GM20000 (cell line): Measurements from ENCODE around the gene CMTM8.

Experiments used
- DNase-seq: peaks from one replicate; pipeline ENCODE4 v3.0.0; 2012; ENCODE audit warnings: low spot score
- TF ChIP-seq, protein P1 (sequence below): IDR thresholded peaks from 2 replicates; pipeline ENCODE4 v1.5.1; 2012; ENCODE audit warnings: mild to moderate bottlenecking, control low read depth; ENCODE audit errors: extremely low read depth, missing control alignments

CMTM8 gene

DNA sequence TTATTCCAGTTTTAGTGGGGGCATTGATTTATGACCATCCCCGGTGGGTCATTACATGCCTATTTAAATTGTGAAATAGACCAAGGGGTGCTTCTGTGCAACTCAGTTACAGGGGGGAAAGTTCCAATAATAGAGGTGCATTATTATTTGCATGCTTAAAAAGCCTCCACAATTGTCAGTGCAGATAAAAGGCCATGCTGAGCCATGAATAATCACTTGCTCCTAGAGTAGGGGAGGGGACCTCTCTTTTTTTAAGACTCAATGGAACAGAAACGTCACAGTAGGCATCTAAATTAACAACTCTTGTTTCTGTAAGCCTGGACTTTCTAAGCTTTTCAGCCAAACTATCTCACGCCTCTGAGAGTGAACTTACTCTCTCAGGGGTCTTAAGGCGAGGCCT is 86.7 kb downstream of the CMTM8 start:
- DNase-seq = no peak
- TF ChIP-seq, protein P1, sequence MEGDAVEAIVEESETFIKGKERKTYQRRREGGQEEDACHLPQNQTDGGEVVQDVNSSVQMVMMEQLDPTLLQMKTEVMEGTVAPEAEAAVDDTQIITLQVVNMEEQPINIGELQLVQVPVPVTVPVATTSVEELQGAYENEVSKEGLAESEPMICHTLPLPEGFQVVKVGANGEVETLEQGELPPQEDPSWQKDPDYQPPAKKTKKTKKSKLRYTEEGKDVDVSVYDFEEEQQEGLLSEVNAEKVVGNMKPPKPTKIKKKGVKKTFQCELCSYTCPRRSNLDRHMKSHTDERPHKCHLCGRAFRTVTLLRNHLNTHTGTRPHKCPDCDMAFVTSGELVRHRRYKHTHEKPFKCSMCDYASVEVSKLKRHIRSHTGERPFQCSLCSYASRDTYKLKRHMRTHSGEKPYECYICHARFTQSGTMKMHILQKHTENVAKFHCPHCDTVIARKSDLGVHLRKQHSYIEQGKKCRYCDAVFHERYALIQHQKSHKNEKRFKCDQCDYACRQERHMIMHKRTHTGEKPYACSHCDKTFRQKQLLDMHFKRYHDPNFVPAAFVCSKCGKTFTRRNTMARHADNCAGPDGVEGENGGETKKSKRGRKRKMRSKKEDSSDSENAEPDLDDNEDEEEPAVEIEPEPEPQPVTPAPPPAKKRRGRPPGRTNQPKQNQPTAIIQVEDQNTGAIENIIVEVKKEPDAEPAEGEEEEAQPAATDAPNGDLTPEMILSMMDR = no peak

DNA sequence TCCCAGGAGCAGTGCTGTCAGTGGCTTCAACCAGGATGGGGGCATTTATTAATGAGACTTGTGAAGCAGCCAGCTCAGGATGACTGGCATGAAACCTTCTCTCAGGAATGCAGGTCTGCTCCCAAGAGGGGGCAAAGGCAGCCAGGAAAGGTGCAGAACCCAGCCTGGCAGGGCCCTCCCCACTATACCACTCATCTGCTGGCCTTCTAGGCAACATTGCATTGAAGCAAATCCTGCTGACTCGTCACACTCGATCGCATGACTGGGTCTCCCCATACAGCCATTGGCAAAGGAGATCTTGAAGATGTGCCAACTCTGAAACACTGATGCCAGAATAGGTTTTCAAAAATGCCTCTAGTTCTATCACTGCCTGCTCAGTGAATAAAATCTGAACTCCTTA is 87.4 kb downstream of the CMTM8 start:
- TF ChIP-seq, protein P1 = no peak
- DNase-seq = no peak

DNA sequence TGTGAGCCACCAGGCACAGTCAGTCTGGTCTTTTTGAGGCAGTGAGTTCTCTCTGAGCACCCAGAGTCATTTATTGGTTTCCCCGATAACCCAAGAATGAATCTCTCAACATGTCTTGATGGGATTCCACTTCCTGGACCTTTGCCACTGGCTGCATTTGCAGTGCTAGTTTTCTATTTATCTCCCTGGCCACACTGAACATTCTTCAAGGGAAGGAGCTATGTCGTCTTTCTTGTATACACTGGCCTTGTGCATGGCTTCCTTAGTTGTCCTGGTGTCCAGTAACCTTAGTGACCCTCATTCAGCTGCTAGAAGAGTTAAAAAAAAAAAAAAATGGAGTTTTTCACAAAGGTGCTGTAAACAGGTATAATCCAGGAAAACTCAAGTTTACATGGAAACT is 88.3 kb downstream of the CMTM8 start:
- TF ChIP-seq, protein P1 = no peak
- no peak for DNase-seq

DNA sequence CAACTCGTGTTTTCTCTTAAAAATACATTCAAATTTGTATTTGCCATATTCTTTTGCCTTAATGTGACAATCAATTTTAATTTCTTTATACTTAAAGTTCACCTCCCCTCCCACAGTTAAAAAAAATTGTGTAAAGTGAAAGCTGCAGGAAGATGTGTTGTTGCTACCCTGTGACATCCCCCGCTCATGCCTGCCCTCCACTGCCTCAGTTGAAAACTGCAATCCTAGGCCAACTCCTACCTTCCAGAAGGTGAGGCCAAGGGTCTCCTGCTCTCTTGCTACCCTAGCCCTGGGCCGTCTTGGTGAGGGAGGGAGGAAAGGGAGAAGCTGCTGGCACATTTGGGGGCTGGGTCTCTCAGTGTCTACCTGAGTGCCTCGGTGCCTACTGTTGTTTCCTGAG is 96.2 kb downstream of the CMTM8 start:
- DNase-seq = peak; percentile 43
- TF ChIP-seq, protein P1 = peak; percentile 31

DNA sequence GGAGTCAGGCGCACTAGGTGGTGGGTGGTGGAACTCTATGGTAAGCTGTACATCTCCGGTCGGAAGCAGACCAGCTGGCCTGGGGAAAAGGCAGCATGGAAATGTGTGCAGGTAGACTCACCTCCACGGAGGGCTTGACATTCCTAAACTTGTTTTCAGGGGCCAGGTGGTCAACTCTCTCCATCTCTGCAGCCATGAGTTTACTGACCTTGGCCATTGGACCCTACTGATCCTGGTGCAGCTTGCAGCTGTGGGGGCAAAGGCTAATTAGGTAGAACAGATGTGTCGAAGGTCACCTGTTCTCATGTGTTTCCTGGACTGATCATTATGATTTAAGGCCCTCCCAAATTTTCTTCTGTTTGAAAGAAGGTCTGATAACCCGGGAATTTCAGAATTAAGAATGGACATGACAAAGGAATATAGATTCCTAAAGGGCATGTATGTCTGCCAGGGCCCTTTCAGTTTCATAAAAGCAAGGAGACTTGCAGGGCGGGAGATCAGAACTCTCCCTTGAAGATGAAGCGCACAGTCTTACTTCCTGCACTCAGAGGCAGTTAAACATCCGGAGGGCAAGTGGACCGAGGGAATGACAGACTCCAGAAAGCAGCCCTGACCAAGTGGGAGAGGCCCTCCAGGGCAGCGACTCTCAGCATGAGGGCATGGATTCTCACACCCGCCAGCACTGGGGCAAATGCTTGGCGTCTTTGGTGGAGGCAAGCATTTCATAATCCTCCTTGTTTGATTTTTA is 97.1 kb downstream of the CMTM8 start:
- DNase-seq = no peak
- TF ChIP-seq, protein P1 = no peak

DNA sequence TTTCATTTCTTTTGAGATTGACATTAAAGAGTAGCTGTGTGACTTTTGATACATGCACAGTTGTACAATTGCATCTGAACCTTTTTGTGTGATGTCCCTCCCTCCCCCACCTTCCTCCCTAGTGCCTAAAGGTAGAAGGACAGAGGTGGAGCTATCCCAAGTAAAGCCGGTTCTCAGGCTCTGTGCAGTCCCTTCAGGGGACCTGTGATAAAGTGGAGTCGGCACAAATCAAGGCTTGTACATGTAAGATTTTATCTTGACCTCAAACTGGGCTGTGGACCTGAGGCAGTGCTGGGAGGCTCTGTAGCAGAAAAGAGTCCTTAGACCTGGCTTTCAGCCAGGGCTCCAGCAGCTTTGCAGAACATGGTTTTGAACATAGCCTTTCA is 97.6 kb downstream of the CMTM8 start:
- TF ChIP-seq, protein P1 = no peak
- DNase-seq = no peak

DNA sequence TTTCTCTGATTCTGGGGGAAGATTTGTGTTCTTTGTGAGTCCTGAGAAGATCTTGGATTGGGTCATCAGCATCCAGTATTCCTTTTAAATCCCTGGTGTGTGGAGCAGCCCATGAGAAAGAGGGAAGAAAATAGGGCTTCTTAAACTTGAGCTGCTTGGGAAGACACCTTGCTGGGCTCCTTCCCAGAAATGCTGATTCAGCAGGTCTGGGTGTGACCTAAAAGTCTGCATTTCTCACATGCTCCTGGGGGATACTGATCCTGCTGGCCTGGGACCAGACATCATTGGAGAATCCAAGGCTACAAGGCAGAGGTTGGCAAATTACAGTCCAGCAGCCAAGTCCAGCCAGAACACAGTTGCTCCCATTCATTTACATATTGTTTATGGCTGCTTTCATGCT is 99.0 kb downstream of the CMTM8 start:
- TF ChIP-seq, protein P1 = no peak
- no peak for DNase-seq
